K562 (cell line): Measurements from ENCODE around the gene KSR2. TPM values are rescaled to one million over a fixed set of nuclear protein-coding genes. Genes with fewer than 3 reads are reported as not detected.

Experiments used
- ATAC-seq: fragments of 200-7000 bp; cut with Tn5 transposase; 3 replicates; pipeline ENCODE4 v1.9.1; 2020; ENCODE audit warnings: moderate library complexity
- BruUV-seq: library from RNA; stranded (reverse); fragments of 400-500 nt; replicated peaks from 2 replicates; lab custom pipeline; 2021; lab: Mats Ljungman, UMichigan
- CTCF ChIA-PET: fragments of 300-600 bp; formaldehyde crosslinking; extraction: SDS; loops from one replicate; lab custom pipeline; 2021; ENCODE audit warnings: low intra/inter-chr PET ratio; lab: Yijun Ruan, JAX
- POLR2A ChIA-PET: fragments of 300-600, 350-650 bp; sonication (Branson Sonifier 250); formaldehyde crosslinking; extraction: SDS; loops from one replicate; lab custom pipeline; 2021; ENCODE audit warnings: antibody characterized with exemption, inconsistent platforms; lab: Yijun Ruan, JAX
- DNase-seq, 4 experiments: peaks; one replicate each; pipeline versions ENCODE4 v3.0.0 to v3.0.0-alpha.2; 2011 to 2018; ENCODE audit warnings: low spot score in 3 of 4, mixed read lengths in 3 of 4; ENCODE audit errors: extremely low read depth in 1 of 4
- FAIRE-seq: peaks from 2 replicates; lab custom pipeline; 2011; peaks lifted over from hg19 to GRCh38; lab: Jason Lieb, UNC
- H2AFZ ChIP-seq: 2 replicates; pipeline ENCODE4 v1.6.0; 2011; ENCODE audit warnings: low read depth, low read length, control low read depth, inconsistent platforms
- H3K27ac ChIP-seq: fragments of 200-600 bp; 3 replicates; pipeline ENCODE4 v1.8.0; 2011; ENCODE audit warnings: low read depth, mild to moderate bottlenecking, control low read depth, inconsistent platforms, low read length, moderate library complexity, mixed read lengths; ENCODE audit errors: extremely low read depth
- H3K27me3 ChIP-seq, 2 experiments: fragments of 300-600 bp in 1 of 2; 2 replicates in 1 of 2; 3 replicates in 1 of 2; pipeline versions ENCODE4 v1.6.0 to v1.8.0; 2011; ENCODE audit warnings: inconsistent platforms in 2 of 2, low read length in 2 of 2, mild to moderate bottlenecking in 1 of 2, mixed read lengths in 1 of 2, moderate library complexity in 1 of 2; ENCODE audit not compliant: control insufficient read depth in 2 of 2, insufficient read depth in 2 of 2
- H3K36me3 ChIP-seq: fragments of 300-600 bp; 3 replicates; pipeline ENCODE4 v1.8.0; 2011; ENCODE audit warnings: mild to moderate bottlenecking, low read length, inconsistent platforms; ENCODE audit not compliant: control insufficient read depth, insufficient read depth
- H3K4me1 ChIP-seq, 2 experiments: fragments of 200-600 bp in 1 of 2; replicated peaks in 1 of 2; 2 replicates in 1 of 2; 3 replicates in 1 of 2; pipeline versions ENCODE4 v1.5.1 to v1.8.0; 2011; ENCODE audit warnings: inconsistent platforms in 2 of 2, low read length in 2 of 2, mild to moderate bottlenecking in 1 of 2, mixed read lengths in 1 of 2, moderate library complexity in 1 of 2; ENCODE audit not compliant: control insufficient read depth in 2 of 2, insufficient read depth in 2 of 2
- H3K4me2 ChIP-seq: 2 replicates; pipeline ENCODE4 v1.6.1; 2011; ENCODE audit warnings: low read length, control low read depth, inconsistent platforms, mixed read lengths; ENCODE audit not compliant: insufficient read depth
- H3K4me3 ChIP-seq: fragments of 200-600 bp; sonication (generic), shearing (Covaris generic); 2 replicates; pipeline ENCODE4 v1.5.1; 2016; ENCODE audit warnings: control low read depth, inconsistent platforms
- H3K79me2 ChIP-seq: fragments of 200-600 bp; 3 replicates; pipeline ENCODE4 v1.8.0; 2011; ENCODE audit warnings: low read length, inconsistent platforms; ENCODE audit not compliant: control insufficient read depth, insufficient read depth
- H3K9ac ChIP-seq, 2 experiments: 2 replicates each; pipeline versions ENCODE4 v1.6.0 to v1.6.1; 2011; ENCODE audit warnings: low read depth in 2 of 2, low read length in 2 of 2, control low read depth in 1 of 2, inconsistent platforms in 1 of 2, mild to moderate bottlenecking in 1 of 2, mixed read lengths in 1 of 2; ENCODE audit not compliant: insufficient read depth in 1 of 2
- H3K9me1 ChIP-seq: one replicate; pipeline ENCODE4 v1.6.0; 2011; ENCODE audit warnings: inconsistent platforms, mild to moderate bottlenecking, low read length, moderate library complexity; ENCODE audit not compliant: control insufficient read depth, insufficient read depth
- H3K9me3 ChIP-seq: replicated peaks from 2 replicates; pipeline ENCODE4 v1.5.1; 2011; ENCODE audit warnings: low read depth, low read length, inconsistent platforms; ENCODE audit not compliant: control insufficient read depth, insufficient read depth
- H4K20me1 ChIP-seq: replicated peaks from 2 replicates; pipeline ENCODE4 v1.6.1; 2011; ENCODE audit warnings: low read length, inconsistent platforms, mixed read lengths; ENCODE audit not compliant: control insufficient read depth, insufficient read depth
- CREB1 ChIP-seq, 2 experiments: sonication (generic) in 1 of 2; formaldehyde crosslinking in 1 of 2; IDR thresholded peaks; 2 replicates each; pipeline versions ENCODE4 v1.6.1 to v1.8.0; 2012 to 2022; ENCODE audit warnings: inconsistent platforms in 1 of 2, mild to moderate bottlenecking in 1 of 2, missing genetic modification reagents in 1 of 2, moderate library complexity in 1 of 2
- CTCFL ChIP-seq: IDR thresholded peaks from 2 replicates; pipeline ENCODE4 v1.6.1; 2011; ENCODE audit warnings: borderline replicate concordance, low read depth, mild to moderate bottlenecking, moderate library complexity, low read length; ENCODE audit not compliant: insufficient read depth, poor library complexity, severe bottlenecking
- FOXA1 ChIP-seq: fragments of 450-650 bp; IDR thresholded peaks from 2 replicates; pipeline ENCODE4 v1.6.1; 2016; ENCODE audit warnings: mild to moderate bottlenecking, borderline replicate concordance
- FOXP1 ChIP-seq: sonication (generic); formaldehyde crosslinking; IDR thresholded peaks from 2 replicates; pipeline ENCODE4 v1.8.0; 2022; ENCODE audit warnings: mild to moderate bottlenecking, missing genetic modification reagents
- GABPA ChIP-seq: fragments of 200-800 bp; sonication (Bioruptor generic); conservative IDR thresholded peaks from 2 replicates; pipeline ENCODE4 v1.6.1; 2016; ENCODE audit warnings: low read depth, missing genetic modification characterization, missing compliant biosample characterization
- GABPB2 ChIP-seq: fragments of 250-450 bp; sonication (Bioruptor Pico); conservative IDR thresholded peaks from 2 replicates; pipeline ENCODE4 v1.5.1; 2021; ENCODE audit warnings: mild to moderate bottlenecking
- GTF2B ChIP-seq: IDR thresholded peaks from 2 replicates; pipeline ENCODE4 v1.6.1; 2011; ENCODE audit not compliant: insufficient read length; ENCODE audit errors: extremely low read depth
- HNRNPUL1 ChIP-seq: fragments of 200-400 bp; formaldehyde crosslinking; IDR thresholded peaks from 2 replicates; pipeline ENCODE4 v1.6.1; 2017; ENCODE audit warnings: low read length
- KAT2B ChIP-seq: IDR thresholded peaks from one replicate; pipeline ENCODE4 v1.6.1; 2012; ENCODE audit warnings: low read depth, mild to moderate bottlenecking, control low read depth, inconsistent platforms, low read length, moderate library complexity
- LARP7 ChIP-seq: fragments of 450-650 bp; IDR thresholded peaks from 2 replicates; pipeline ENCODE4 v1.6.1; 2016
- NFE2 ChIP-seq: IDR thresholded peaks from 2 replicates; pipeline ENCODE4 v1.6.1; 2014; ENCODE audit warnings: antibody characterized with exemption, low read depth
- NFXL1 ChIP-seq: fragments of 450-650 bp; formaldehyde crosslinking; IDR thresholded peaks from 2 replicates; pipeline ENCODE4 v1.4.0; 2021; ENCODE audit warnings: mild to moderate bottlenecking
- PURB ChIP-seq: sonication (generic); formaldehyde crosslinking; IDR thresholded peaks from 2 replicates; pipeline ENCODE4 v1.9.0; 2021; ENCODE audit warnings: low read depth, mild to moderate bottlenecking, missing genetic modification reagents
- PYGO2 ChIP-seq: fragments of 450-650 bp; IDR thresholded peaks from 2 replicates; pipeline ENCODE4 v1.6.1; 2016; ENCODE audit warnings: mild to moderate bottlenecking, missing genetic modification characterization, moderate library complexity, missing compliant biosample characterization
- RB1 ChIP-seq: fragments of 450-650 bp; IDR thresholded peaks from 2 replicates; pipeline ENCODE4 v1.6.1; 2017; ENCODE audit warnings: low read depth, mild to moderate bottlenecking
- RCOR1 ChIP-seq, 2 experiments: IDR thresholded peaks; 2 replicates each; pipeline ENCODE4 v1.6.1; 2012; ENCODE audit warnings: low read depth in 2 of 2, low read length in 2 of 2, borderline replicate concordance in 1 of 2, improper control_type of control experiment in 1 of 2
- ZBTB17 ChIP-seq: fragments of 450-650 bp; formaldehyde crosslinking; IDR thresholded peaks from 2 replicates; pipeline ENCODE4 v1.4.0; 2020; ENCODE audit warnings: mild to moderate bottlenecking
- ZC3H4 ChIP-seq: sonication (generic); formaldehyde crosslinking; IDR thresholded peaks from 2 replicates; pipeline ENCODE4 v1.9.0; 2021; ENCODE audit warnings: missing genetic modification reagents, borderline replicate concordance
- ZNF24 ChIP-seq: fragments of 450-650 bp; IDR thresholded peaks from 2 replicates; pipeline ENCODE4 v1.6.1; 2016
- ZSCAN32 ChIP-seq: fragments of 450-650 bp; formaldehyde crosslinking; IDR thresholded peaks from 2 replicates; pipeline ENCODE4 v1.4.0; 2020; ENCODE audit warnings: mild to moderate bottlenecking, moderate library complexity
- WGBS: fragments of 100-300 bp; shearing (Covaris generic); methylation state at CpG from one replicate; pipeline ENCODE4 v1.1.6; 2016; ENCODE audit warnings: low coverage, mixed read lengths; ENCODE audit not compliant: insufficient coverage; ENCODE audit errors: missing lambda C conversion rate; 5-methylcytosine and 5-hydroxymethylcytosine counted together
- in situ Hi-C: fragments of 300-500 bp; cut with MboI; formaldehyde crosslinking; loops from 4 replicates; pipeline ENCODE4 v1.15.0; 2018; ENCODE audit warnings: inconsistent platforms, mixed read lengths
- intact Hi-C: fragments of 100-400 bp; cut with micrococcal nuclease; formaldehyde crosslinking; loops from 2 replicates; pipeline ENCODE4 v1.14.2; 2022
- polyA plus RNA-seq, 8 experiments: library from polyadenylated mRNA; depleted of rRNA in 4 of 8; stranded (reverse) in 5 of 8; unstranded in 3 of 8; fragments of >200 nt; fragmentation: Nextera tagmentation in 2 of 8; fragmentation: Illumina TruSeq in 1 of 8; extraction: Ambion mirVana in 2 of 8; extraction: Trizol in 1 of 8; gene quantifications; 2 replicates each; pipeline versions ENCODE4 v1.2.1 to v1.2.3, GENCODE V29; 2011 to 2014; ENCODE audit warnings: inconsistent platforms in 1 of 8, missing spikeins in 1 of 8
- total RNA-seq, 7 experiments: library from RNA; depleted of rRNA in 6 of 7; stranded (reverse); fragments of >200 nt in 6 of 7; fragmentation: Illumina TruSeq in 2 of 7; extraction: Trizol in 2 of 7; gene quantifications; 2 replicates each; pipeline versions ENCODE4 v1.2.1 to v1.2.3, GENCODE V29; 2011 to 2021; ENCODE audit warnings: low replicate concordance in 1 of 7

Gene KSR2
- total and polyA plus RNA-seq, 9 of the 15 experiments (the other 6 are each of a cell fraction or from before 2014, with no cell fraction given) = not detected

GRCh38 chr12:117583092-117583491 is 385.7 kb downstream of the KSR2 start:
- intact Hi-C loops = no loop called here
- H4K20me1 ChIP-seq = no peaks in the 10 kb centered on the region

GRCh38 chr12:117582135-117582784 is 386.5 kb downstream of the KSR2 start:
- Histone ChIP-seq H3K36me3 (no peaks in the 10 kb centered on the region), H3K27ac (no peak overlapping the region), H2AFZ (no peak overlapping the region), H3K9me3 (no peaks in the 10 kb centered on the region), H3K79me2 (no peaks in the 10 kb centered on the region), H3K9ac (no peak overlapping the region), H3K4me1 (peaks cover 0 to 5% of the 10 kb centered on the region in 2 experiments; a peak in 1 of 5 replicates), H3K4me3 (no peak overlapping the region), H3K9me1 (no peaks in the 10 kb centered on the region), H4K20me1 (no peaks in the 10 kb centered on the region), H3K27me3 (no peaks in the 10 kb centered on the region; a peak in 2 of 5 replicates), H3K4me2 (no peak overlapping the region)
- FAIRE-seq (no peak), DNase-seq (no peak), ATAC-seq (no peak)
- POLR2A ChIA-PET = interaction anchor here (0.5 to 1.0 kb wide), 3 partner anchors 9 to 13 kb away, joined by 3 read pairs; no protein-coding TSS in a partner anchor
- intact Hi-C loops (no loop called here), in situ Hi-C loops (loop anchor here (10.0 kb wide), 1 partner anchor 207 kb away; no protein-coding TSS in a partner anchor)
- CTCF ChIA-PET = no interaction called here
- BruUV-seq = no TSS peak
- 0% methylated on average over 10 of the region's 10 CpGs for WGBS
- TF ChIP-seq RCOR1 (IDR thresholded peaks at IDR 0.05; ENCODE audit: borderline replicate concordance in 1 of 2, low read depth in 2 of 2, low read length in 2 of 2) (no peak), LARP7 (no peak), NFE2 (no peak), ZBTB17 (CRISPR knock-in tag) (no peak), NFXL1 (CRISPR knock-in tag) (no peak), FOXA1 (no peak), RB1 (no peak), CTCFL (no peak), GTF2B (no peak)

More at GRCh38 chr12:117583092-117583491, 385.7 kb downstream of the KSR2 start:
- H3K4me1 ChIP-seq = peaks cover 0 to 5% of the 10 kb centered on the region in 2 experiments; a peak in 1 of 5 replicates
- no peaks in the 10 kb centered on the region for H3K36me3 ChIP-seq
- FAIRE-seq = no peak
- no peak overlapping the region for H3K27ac ChIP-seq
- H3K9ac ChIP-seq = no peak overlapping the region
- no peaks in the 10 kb centered on the region for H3K79me2 ChIP-seq
- no TSS peak for BruUV-seq
- H3K9me1 ChIP-seq = no peaks in the 10 kb centered on the region
- H2AFZ ChIP-seq = no peak overlapping the region
- no peaks in the 10 kb centered on the region; a peak in 2 of 5 replicates for H3K27me3 ChIP-seq
- no peaks in the 10 kb centered on the region for H3K9me3 ChIP-seq
- TF ChIP-seq CREB1 (IDR thresholded peaks at IDR 0.05) (no peak), CREB1 (CRISPR knock-in tag; IDR thresholded peaks at IDR 0.05) (no peak), ZC3H4 (CRISPR knock-in tag) (no peak), GABPB2 (no peak), ZNF24 (no peak), FOXP1 (no peak), ZSCAN32 (CRISPR knock-in tag) (no peak), PURB (CRISPR knock-in tag) (no peak), GABPA (no peak), KAT2B (no peak), NFE2 (no peak), HNRNPUL1 (no peak), PYGO2 (tag) (no peak)
- TF ChIP-seq, all 486 proteins: peak for 0
- ChIA-PET POLR2A (interaction anchor here (0.8 to 1.0 kb wide), 2 partner anchors 9 to 11 kb away, joined by 3 read pairs; no protein-coding TSS in a partner anchor), CTCF (no interaction called here)
- Histone ChIP-seq H3K4me2 (no peak overlapping the region), H3K4me3 (no peak overlapping the region)
- WGBS = 0% methylated on average over 2 of the region's 2 CpGs
- no peak for ATAC-seq
- DNase-seq = no peak
- in situ Hi-C loops = loop anchor here (10.0 kb wide), 1 partner anchor 208 kb away; no protein-coding TSS in a partner anchor
